ENCODE data around the gene PDE2A.

Gene PDE2A

DNA sequence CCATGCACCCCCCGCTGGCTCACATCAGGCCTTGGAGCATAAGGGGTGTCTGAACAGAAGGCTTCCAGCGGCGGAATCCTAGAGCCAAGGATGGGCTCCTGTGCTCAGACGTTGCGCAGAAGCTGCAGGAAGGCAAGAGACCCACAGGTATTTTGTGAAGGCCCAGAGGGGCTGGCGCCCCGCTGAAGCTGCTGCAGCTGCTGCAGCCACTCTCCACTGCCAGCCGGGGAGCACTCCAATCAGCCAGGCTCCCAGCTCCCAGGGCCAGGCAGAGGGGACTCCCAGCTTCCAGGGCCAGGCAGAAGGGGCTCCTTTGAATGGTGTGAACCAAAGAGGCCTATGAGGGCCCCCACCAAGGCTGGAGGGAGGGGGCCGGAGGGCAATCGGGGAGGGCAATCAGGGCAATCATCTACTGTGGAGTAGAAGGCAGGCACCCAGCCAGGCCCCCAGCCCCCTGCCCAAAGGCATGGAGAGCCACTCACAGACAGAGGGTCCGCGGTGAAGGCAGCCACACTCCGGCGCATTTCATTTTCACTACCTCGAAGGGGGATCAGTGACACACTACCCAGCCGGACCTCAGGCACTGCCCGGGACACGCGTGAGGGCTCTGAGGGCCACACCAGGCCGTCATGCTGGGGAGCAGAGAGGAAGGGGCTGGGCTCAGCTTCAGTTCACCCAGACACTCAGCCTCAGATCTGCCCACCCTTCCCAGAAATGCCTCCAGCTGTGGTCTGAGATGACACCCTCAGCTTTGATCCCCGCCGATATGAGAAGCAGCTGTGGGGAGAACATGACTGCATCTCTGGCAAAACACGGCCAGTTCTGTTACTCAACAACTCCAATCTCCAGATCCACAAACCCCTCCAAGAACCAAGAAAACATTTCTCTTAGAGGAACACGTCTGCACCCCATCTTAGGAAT is 11.6 kb upstream of the PDE2A start:
- DNase-seq = no peak
- intact Hi-C loops (cut with DNase I) = no loop called here

- DNase-seq = no peak
- intact Hi-C loops (cut with DNase I) = loop anchor here (5.0 kb wide), 1 partner anchor 202 kb away; no protein-coding TSS in a partner anchor
Measured at GRCh38 chr11:72684236-72684912, 10.2 kb upstream of the PDE2A start.

DNA sequence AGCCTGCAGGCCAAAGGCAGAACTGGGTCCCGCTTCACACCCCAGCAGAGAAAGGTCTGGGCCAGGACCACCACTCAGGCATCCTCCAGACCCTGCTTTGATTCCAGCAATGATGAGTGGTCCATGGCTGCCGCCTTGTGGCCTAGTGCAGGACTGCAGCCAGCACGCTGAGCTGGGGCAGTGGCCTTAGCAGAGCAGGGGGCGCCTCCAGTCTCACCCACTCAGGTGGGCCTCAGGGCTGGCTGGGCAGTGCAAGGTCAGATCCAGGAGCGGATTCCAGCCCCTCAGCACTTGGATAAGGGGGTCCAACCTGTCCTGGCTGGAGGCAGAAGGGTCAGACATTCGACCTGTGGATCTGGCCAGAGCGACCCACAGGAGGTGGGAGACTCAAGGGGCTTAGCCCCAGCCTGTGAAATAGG is 9.6 kb upstream of the PDE2A start:
- DNase-seq = peak; percentile 59 to 95 (median 82)

DNA sequence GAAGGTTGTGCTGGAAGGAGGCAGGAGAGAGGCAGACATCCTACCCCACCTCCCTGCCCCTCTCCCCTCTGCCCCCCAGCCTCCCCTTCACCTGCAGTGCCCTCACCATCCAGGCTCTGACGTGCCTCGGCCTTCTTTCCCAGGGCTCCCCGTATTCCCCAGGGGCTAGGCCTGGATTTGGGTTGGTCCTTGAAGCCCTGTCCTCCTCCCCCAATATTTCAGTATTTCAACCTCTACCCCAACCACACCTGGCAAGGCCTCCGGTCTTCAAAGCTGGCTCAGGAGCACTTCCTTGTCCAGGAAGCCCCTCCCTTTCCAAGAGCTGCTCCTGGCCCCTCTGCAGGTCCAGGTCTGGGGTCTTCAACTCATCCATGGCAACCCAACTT is 8.6 kb upstream of the PDE2A start:
- DNase-seq = no peak
- intact Hi-C loops (cut with DNase I) = loop anchor here (1.0 to 5.0 kb wide), 2 partner anchors 98 to 201 kb away; no protein-coding TSS in a partner anchor

More for the DNA sequence above, 9.6 kb upstream of the PDE2A start:
- intact Hi-C loops (cut with DNase I) = loop anchor here (1.0 to 5.0 kb wide), 2 partner anchors 98 to 201 kb away; no protein-coding TSS in a partner anchor

- intact Hi-C loops (cut with DNase I) = loop anchor here (5.0 kb wide), 1 partner anchor 200 kb away; no protein-coding TSS in a partner anchor
- no peak for DNase-seq
Measured at GRCh38 chr11:72682238-72682857, 8.1 kb upstream of the PDE2A start.

- DNase-seq = peak in 8 of 10 donors; percentile 50 to 95 (median 78)
- intact Hi-C loops (cut with DNase I) = loop anchor here (5.0 kb wide), 1 partner anchor 199 kb away; no protein-coding TSS in a partner anchor
Measured at GRCh38 chr11:72681226-72682153, 7.3 kb upstream of the PDE2A start.

GRCh38 chr11:72680624-72681158 is 6.5 kb upstream of the PDE2A start:
- DNase-seq = no peak
- intact Hi-C loops (cut with DNase I) = loop anchor here (5.0 kb wide), 1 partner anchor 198 kb away; no protein-coding TSS in a partner anchor

GRCh38 chr11:72679869-72680268 is 5.6 kb upstream of the PDE2A start:
- DNase-seq = no peak
- intact Hi-C loops (cut with DNase I) = loop anchor here (5.0 kb wide), 1 partner anchor 198 kb away; no protein-coding TSS in a partner anchor

- no peak for DNase-seq
- intact Hi-C loops (cut with DNase I) = no loop called here
Measured at GRCh38 chr11:72678524-72678923, 4.3 kb upstream of the PDE2A start.

GRCh38 chr11:72676861-72677341 is 2.7 kb upstream of the PDE2A start:
- DNase-seq = peak; percentile 19 to 91 (median 46)
- intact Hi-C loops (cut with DNase I) = no loop called here

- no peak for DNase-seq
- intact Hi-C loops (cut with DNase I) = no loop called here
Measured at GRCh38 chr11:72675221-72675620, 999 bp upstream of the PDE2A start.

GRCh38 chr11:72673284-72673942 is 809 bp downstream of the PDE2A start:
- DNase-seq = no peak
- intact Hi-C loops (cut with DNase I) = no loop called here

- intact Hi-C loops (cut with DNase I) = no loop called here
- DNase-seq = no peak
Measured at GRCh38 chr11:72672597-72673238, 1.5 kb downstream of the PDE2A start.

DNA sequence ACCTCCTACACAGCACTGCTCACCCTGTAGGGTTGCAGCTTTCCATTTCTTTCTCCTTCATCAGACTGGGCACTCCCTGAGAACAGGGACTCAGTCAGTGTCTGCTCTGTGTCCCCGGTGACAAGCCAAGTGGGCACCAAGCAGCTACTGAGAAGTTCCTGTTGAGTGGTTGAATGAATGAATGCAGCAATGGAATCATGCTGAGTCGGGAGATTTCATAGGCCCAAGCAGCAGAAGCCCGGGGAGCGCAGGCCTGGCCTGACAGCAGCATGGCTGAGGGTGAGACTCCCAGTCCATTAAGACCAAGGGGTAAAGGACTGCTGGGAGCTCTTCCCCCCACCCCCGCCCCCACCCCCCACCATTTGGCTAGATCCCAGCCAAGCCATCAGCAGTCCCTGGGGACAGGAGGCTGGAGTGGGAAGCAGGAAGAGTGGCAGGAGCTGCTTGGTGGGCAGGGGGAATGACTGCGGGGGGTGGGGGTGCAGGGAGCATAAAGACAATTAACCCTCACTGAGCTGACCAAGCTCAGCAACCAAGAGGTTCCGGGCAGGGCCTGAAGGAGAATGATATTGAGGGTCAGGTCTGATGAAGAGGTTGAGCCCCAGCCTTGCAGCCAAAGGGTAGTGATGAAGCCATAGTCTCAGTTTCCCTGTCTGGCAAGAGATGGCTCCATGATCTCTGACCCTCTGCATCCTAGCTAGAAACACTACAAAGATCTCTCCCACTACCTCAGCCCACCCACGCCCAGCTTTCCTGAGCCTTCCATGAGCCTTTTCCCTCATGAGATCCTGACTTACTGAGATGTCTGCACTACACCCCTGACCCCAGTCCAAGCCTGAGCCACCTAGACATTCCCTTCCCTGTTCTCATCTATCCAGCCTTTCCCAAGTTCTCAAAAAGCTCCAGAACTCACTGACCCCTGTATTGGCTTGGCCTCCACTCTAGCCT is 2.8 kb downstream of the PDE2A start:
- no peak for DNase-seq
- intact Hi-C loops (cut with DNase I) = no loop called here

GRCh38 chr11:72670041-72670440 is 4.2 kb downstream of the PDE2A start:
- no peak for DNase-seq
- intact Hi-C loops (cut with DNase I) = no loop called here

DNA sequence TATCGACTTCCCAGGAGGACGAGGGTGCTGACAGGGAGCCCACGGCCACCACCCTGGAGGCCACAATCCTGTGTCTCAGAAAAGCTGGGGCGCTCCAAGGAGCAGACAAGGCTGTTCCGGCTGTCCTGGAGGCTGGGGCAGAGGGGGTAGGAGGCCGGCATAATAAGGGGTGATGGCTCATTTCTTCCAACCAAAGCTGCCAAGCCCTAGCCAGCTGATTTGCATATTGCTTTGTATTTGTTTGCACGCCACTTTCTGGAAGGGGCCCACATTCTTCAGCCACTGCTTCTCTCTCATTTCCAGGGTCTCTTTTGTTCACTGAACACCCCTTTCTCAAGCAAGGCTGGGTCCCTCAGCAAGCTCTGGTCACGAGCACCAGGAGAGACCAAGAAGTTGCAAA is 4.7 kb downstream of the PDE2A start:
- intact Hi-C loops (cut with DNase I) = no loop called here

More for the DNA sequence above, 4.7 kb downstream of the PDE2A start:
- DNase-seq = no peak

Measured in posterior cingulate gyrus (tissue), 11 donors.